Mesenchymal stem cell (in vitro differentiated cells and primary cell): ENCODE measurements around the gene HSPA1B.
"Not testable (repeated sequence)": the region's sequence is repeated elsewhere in the genome, so short reads cannot be mapped to it uniquely, and the experiment has no call there.

Experiments used
- DNase-seq: peaks from one replicate; pipeline ENCODE4 v3.0.0-alpha.2; 2013
- H2AFZ ChIP-seq: one replicate; pipeline ENCODE4 v1.6.1; 2013; ENCODE audit warnings: low read depth, mild to moderate bottlenecking, control low read depth, inconsistent platforms, low read length, moderate library complexity
- H2AK5ac ChIP-seq: 2 replicates; pipeline ENCODE4 v1.6.1; 2013; ENCODE audit warnings: low read length, moderate library complexity, mild to moderate bottlenecking, inconsistent platforms; ENCODE audit not compliant: severe bottlenecking
- H2BK120ac ChIP-seq: one replicate; pipeline ENCODE4 v1.6.1; 2013; ENCODE audit warnings: low read depth, mild to moderate bottlenecking, inconsistent platforms, low read length, moderate library complexity
- H2BK12ac ChIP-seq, 2 experiments: one replicate each; pipeline ENCODE4 v1.6.1; 2013; ENCODE audit warnings: inconsistent platforms in 2 of 2, low read length in 2 of 2, mild to moderate bottlenecking in 2 of 2, moderate library complexity in 2 of 2, control low read depth in 1 of 2
- H2BK15ac ChIP-seq: one replicate; pipeline ENCODE4 v1.6.1; 2013; ENCODE audit warnings: mild to moderate bottlenecking, low read depth, inconsistent platforms; ENCODE audit not compliant: poor library complexity, severe bottlenecking
- H2BK5ac ChIP-seq: 2 replicates; pipeline ENCODE4 v1.6.1; 2013; ENCODE audit warnings: low read depth, mild to moderate bottlenecking, low read length, control low read depth, inconsistent platforms; ENCODE audit not compliant: poor library complexity, severe bottlenecking
- H3K14ac ChIP-seq, 2 experiments: one replicate each; pipeline ENCODE4 v1.6.1; 2013; ENCODE audit warnings: inconsistent platforms in 2 of 2, low read length in 2 of 2, control low read depth in 1 of 2, mild to moderate bottlenecking in 1 of 2, moderate library complexity in 1 of 2
- H3K18ac ChIP-seq, 2 experiments: one replicate each; pipeline ENCODE4 v1.6.1; 2013; ENCODE audit warnings: inconsistent platforms in 2 of 2, low read length in 2 of 2, control low read depth in 1 of 2, low read depth in 1 of 2, mild to moderate bottlenecking in 1 of 2
- H3K23ac ChIP-seq, 2 experiments: one replicate each; pipeline ENCODE4 v1.6.1; 2013; ENCODE audit warnings: inconsistent platforms in 2 of 2, low read length in 2 of 2, mild to moderate bottlenecking in 2 of 2, moderate library complexity in 2 of 2, control low read depth in 1 of 2
- H3K27ac ChIP-seq: 2 replicates; pipeline ENCODE4 v1.5.1; 2013; ENCODE audit warnings: mild to moderate bottlenecking, moderate library complexity, low read length, control low read depth, inconsistent platforms; ENCODE audit not compliant: poor library complexity, severe bottlenecking
- H3K27me3 ChIP-seq, 2 experiments: 2 replicates each; pipeline versions ENCODE4 v1.6.1 to v1.7.0; 2013; ENCODE audit warnings: low read length in 2 of 2, mild to moderate bottlenecking in 2 of 2, moderate library complexity in 2 of 2, control low read depth in 1 of 2, inconsistent platforms in 1 of 2; ENCODE audit not compliant: control insufficient read depth in 1 of 2, insufficient read depth in 1 of 2
- H3K36me3 ChIP-seq, 2 experiments: 2 replicates each; pipeline versions ENCODE4 v1.6.1 to v1.7.0; 2013; ENCODE audit warnings: low read length in 2 of 2, control low read depth in 1 of 2, inconsistent platforms in 1 of 2, low read depth in 1 of 2, mild to moderate bottlenecking in 1 of 2; ENCODE audit not compliant: insufficient read depth in 2 of 2, control insufficient read depth in 1 of 2
- H3K4ac ChIP-seq, 2 experiments: one replicate each; pipeline ENCODE4 v1.6.1; 2013; ENCODE audit warnings: inconsistent platforms in 2 of 2, low read length in 2 of 2, mild to moderate bottlenecking in 2 of 2, moderate library complexity in 2 of 2, control low read depth in 1 of 2, low read depth in 1 of 2
- H3K4me1 ChIP-seq: 2 replicates; pipeline ENCODE4 v1.6.1; 2013; ENCODE audit warnings: low read depth, low read length, control low read depth; ENCODE audit not compliant: control insufficient read depth, insufficient read depth
- H3K4me2 ChIP-seq: 2 replicates; pipeline ENCODE4 v1.6.1; 2013; ENCODE audit warnings: low read length, mild to moderate bottlenecking, inconsistent platforms; ENCODE audit not compliant: poor library complexity, severe bottlenecking
- H3K4me3 ChIP-seq, 2 experiments: 2 replicates each; pipeline versions ENCODE4 v1.5.1 to v1.7.0; 2013; ENCODE audit warnings: low read length in 2 of 2, mild to moderate bottlenecking in 2 of 2, control low read depth in 1 of 2, low read depth in 1 of 2; ENCODE audit not compliant: insufficient read depth in 1 of 2
- H3K79me1 ChIP-seq: replicated peaks from 2 replicates; pipeline ENCODE4 v1.6.1; 2013; ENCODE audit warnings: mild to moderate bottlenecking, control low read depth, low read length, inconsistent platforms; ENCODE audit not compliant: poor library complexity, severe bottlenecking
- H3K9ac ChIP-seq: 2 replicates; pipeline ENCODE4 v1.7.0; 2013; ENCODE audit warnings: mild to moderate bottlenecking, low read length, moderate library complexity
- H3K9me3 ChIP-seq: 2 replicates; pipeline ENCODE4 v1.7.0; 2013; ENCODE audit warnings: mild to moderate bottlenecking, low read length; ENCODE audit not compliant: control insufficient read depth
- H4K8ac ChIP-seq: one replicate; pipeline ENCODE4 v1.6.1; 2013; ENCODE audit warnings: inconsistent platforms, mild to moderate bottlenecking, low read length, moderate library complexity
- H4K91ac ChIP-seq: one replicate; pipeline ENCODE4 v1.6.1; 2013; ENCODE audit warnings: mild to moderate bottlenecking, low read length, inconsistent platforms
- WGBS: methylation state at CpG from one replicate; pipeline ENCODE4 v1.1.7; 2013; ENCODE audit warnings: mixed read lengths; 5-methylcytosine and 5-hydroxymethylcytosine counted together

Gene HSPA1B

DNA sequence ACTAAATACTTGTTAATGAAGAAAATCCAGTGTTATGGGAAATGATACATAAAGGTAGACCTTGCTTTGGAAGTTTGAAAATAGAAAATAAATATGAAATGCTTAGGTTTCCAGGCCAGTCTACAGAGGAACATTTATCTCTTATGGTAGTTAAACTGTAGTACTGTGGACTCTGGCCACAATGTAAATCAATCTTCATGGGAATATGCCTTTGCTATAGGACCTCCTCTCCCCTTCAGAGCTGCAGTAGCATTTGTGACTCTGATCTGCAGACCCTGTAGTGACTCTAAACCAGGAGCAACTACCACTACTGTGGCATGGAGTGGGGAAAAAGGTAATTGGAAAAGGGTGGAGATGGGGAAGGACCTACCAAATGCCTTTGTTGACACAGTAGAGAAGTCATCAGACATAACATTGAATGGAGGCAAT, 7.7 kb upstream of the HSPA1B start:
- H2BK12ac ChIP-seq: no peak overlapping the region
- no peaks in the 10 kb centered on the region for H3K36me3 ChIP-seq
- H3K9ac ChIP-seq: peak overlapping the region; percentile 32
- no peak overlapping the region for H2AFZ ChIP-seq
- no peak overlapping the region for H3K18ac ChIP-seq
- peak overlapping the region; percentile 10 for H4K8ac ChIP-seq
- H3K23ac ChIP-seq: no peak overlapping the region
- H3K14ac ChIP-seq: no peak overlapping the region
- H2BK15ac ChIP-seq: no peak overlapping the region
- H3K27ac ChIP-seq: no peak overlapping the region
- no peak overlapping the region for H2BK5ac ChIP-seq
- H3K4me3 ChIP-seq: no peak overlapping the region
- H3K4me1 ChIP-seq: peaks cover 16% of the 10 kb centered on the region
- H4K91ac ChIP-seq: no peak overlapping the region
- no peak overlapping the region for H2AK5ac ChIP-seq
- peaks cover 6% of the 10 kb centered on the region for H3K79me1 ChIP-seq
- no peak overlapping the region for H3K4ac ChIP-seq
- no peak overlapping the region for H3K4me2 ChIP-seq
- no peaks in the 10 kb centered on the region for H3K9me3 ChIP-seq
- DNase-seq: no peak
- H3K27me3 ChIP-seq: no peaks in the 10 kb centered on the region
- no peak overlapping the region for H2BK120ac ChIP-seq

DNA sequence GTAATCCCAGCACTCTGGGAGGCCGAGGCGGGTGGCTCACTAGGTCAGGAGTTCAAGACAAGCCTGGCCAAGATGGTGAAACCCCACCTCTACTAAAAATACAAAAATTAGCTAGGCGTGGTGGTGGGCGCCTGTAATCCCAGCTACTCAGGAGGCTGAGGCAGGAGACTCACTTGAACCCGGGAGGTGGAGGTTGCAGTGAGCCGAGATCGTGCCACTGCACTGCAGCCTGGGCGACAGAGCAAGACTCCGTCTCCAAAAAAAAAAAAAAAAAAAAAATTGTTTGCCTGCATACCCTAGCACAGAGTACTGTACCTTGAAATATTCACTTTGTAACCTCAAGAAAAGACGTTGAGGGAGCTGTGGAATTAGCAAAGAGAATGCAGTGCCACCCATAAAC, 7.1 kb upstream of the HSPA1B start:
- H3K36me3 ChIP-seq, H3K4ac ChIP-seq, H2BK15ac ChIP-seq, H4K8ac ChIP-seq, H3K27me3 ChIP-seq, H3K4me3 ChIP-seq, H3K79me1 ChIP-seq, H3K23ac ChIP-seq, H3K27ac ChIP-seq, H3K18ac ChIP-seq, H3K9me3 ChIP-seq, H4K91ac ChIP-seq, H3K14ac ChIP-seq, H3K4me2 ChIP-seq, DNase-seq, H2AFZ ChIP-seq, H2BK12ac ChIP-seq, H2BK5ac ChIP-seq, H2BK120ac ChIP-seq: not testable (repeated sequence)
- H2AK5ac ChIP-seq: peak overlapping the region; percentile 66
- H3K9ac ChIP-seq: peak overlapping the region; percentile 97
- WGBS: 99% methylated on average over 5 of the region's 10 CpGs
- peaks cover 16% of the 10 kb centered on the region for H3K4me1 ChIP-seq

DNA sequence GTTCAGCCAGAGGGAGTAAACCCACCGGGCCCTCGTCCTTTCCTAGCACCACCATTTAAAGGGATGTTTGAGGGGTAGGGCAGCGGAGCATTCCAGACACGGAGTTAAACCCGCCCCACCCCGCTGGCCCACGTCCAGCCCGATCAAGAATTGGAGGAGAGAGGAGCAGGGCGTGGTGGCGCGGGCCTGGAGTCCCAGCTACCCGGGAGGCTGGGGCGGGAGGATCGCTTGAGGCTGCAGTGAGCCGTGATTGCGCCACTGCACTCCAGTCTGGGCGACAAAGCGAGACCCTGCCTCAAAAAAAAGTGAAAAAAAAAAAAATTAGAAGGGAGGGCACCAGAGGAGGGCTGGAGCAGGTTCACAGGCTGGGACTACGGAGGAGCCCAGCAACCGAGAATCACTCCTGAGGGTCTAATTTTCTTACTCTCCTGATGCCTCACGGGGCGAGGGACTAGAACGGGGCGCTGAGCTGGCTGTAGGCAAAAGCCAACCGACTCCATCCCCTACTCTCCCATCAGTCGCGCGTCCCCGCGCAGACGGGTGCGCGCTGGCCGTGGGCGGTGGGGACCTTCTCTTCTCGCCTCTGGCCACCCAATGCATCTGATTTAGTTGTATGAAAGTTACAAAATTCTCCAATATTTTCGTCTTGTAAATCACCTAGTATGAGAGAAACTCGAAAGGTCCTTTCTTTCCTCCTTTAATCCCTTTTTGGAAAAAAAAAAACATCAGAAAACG, 6.1 kb upstream of the HSPA1B start:
- peak overlapping the region; percentile 79 for H2BK120ac ChIP-seq
- H3K23ac ChIP-seq: peak overlapping the region in 1 of 2 experiments; percentile 70
- peak overlapping the region; percentile 54 to 75 for H3K4ac ChIP-seq
- peak overlapping the region; percentile 5 to 90 for H3K18ac ChIP-seq
- H4K8ac ChIP-seq: peak overlapping the region; percentile 99
- no peaks in the 10 kb centered on the region for H3K36me3 ChIP-seq
- peak overlapping the region; percentile 43 for H2AFZ ChIP-seq
- H3K14ac ChIP-seq: peak overlapping the region in 1 of 2 experiments; percentile 42
- peak overlapping the region; percentile 97 for H3K9ac ChIP-seq
- H3K4me2 ChIP-seq: peak overlapping the region; percentile 60
- no peaks in the 10 kb centered on the region for H3K27me3 ChIP-seq
- no peak overlapping the region for H2BK5ac ChIP-seq
- peaks cover 6% of the 10 kb centered on the region for H3K79me1 ChIP-seq
- peak overlapping the region; percentile 98 for H2BK15ac ChIP-seq
- H2AK5ac ChIP-seq: peak overlapping the region; percentile 98
- H4K91ac ChIP-seq: peak overlapping the region; percentile 83
- H3K9me3 ChIP-seq: no peaks in the 10 kb centered on the region
- H2BK12ac ChIP-seq: peak overlapping the region; percentile 39 to 74
- no peak for DNase-seq
- 23% methylated on average over 25 of the region's 39 CpGs for WGBS
- peaks cover 18% of the 10 kb centered on the region for H3K4me1 ChIP-seq
- peak overlapping the region; percentile 62 to 84 for H3K4me3 ChIP-seq
- peak overlapping the region; percentile 86 for H3K27ac ChIP-seq

DNA sequence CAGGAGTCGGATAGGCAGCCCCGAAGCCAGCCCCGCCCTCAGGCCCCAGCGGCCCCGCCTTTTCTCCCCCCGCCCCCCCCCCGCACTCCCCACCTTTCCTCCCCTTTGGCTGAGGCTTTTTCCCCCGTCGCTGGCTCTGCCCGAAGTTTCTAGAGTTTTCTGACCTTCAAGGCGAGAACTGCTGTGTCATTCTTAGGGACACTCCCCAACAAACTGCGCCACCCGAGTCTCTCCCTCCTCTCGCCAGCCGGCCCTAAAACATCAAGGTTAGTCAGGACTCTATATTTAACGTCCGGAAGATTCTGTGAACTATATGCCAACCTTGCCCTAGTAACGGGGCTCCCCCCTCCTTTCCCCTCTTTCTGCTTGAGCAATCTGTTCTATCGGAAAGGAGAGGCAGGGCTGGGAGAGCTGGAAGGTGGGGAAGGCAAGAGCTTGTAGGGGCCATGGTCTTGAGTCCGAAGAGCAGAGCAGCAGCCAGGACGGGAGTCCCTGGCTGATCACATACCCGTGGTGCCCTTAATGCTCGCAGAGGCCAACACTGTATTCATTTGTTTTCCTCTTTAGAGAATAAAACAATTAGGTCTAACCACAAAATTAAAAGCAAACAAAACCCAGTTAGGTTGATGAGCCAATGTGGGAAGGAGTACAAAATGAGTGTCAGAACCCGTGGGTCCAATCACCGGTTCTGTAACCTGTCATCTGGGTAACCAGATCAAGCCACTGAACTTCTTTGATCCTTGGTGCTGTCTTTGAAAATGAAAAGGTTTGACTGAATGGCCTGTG, 5.3 kb upstream of the HSPA1B start:
- H3K23ac ChIP-seq: peak overlapping the region in 1 of 2 experiments; percentile 70
- WGBS: 2% methylated on average over 18 of the region's 25 CpGs
- H2AK5ac ChIP-seq: peak overlapping the region; percentile 45
- peak overlapping the region; percentile 87 to 92 for H3K18ac ChIP-seq
- H2BK120ac ChIP-seq: peak overlapping the region; percentile 64
- peak overlapping the region; percentile 81 for H4K8ac ChIP-seq
- peak overlapping the region; percentile 70 for H4K91ac ChIP-seq
- H3K9ac ChIP-seq: peak overlapping the region; percentile 97
- H3K14ac ChIP-seq: peak overlapping the region in 1 of 2 experiments; percentile 68
- DNase-seq: peak; percentile 89
- peaks cover 19% of the 10 kb centered on the region for H3K4me1 ChIP-seq
- H2BK5ac ChIP-seq: no peak overlapping the region
- H3K27ac ChIP-seq: peak overlapping the region; percentile 86
- peak overlapping the region; percentile 65 for H2BK15ac ChIP-seq
- peaks cover 6% of the 10 kb centered on the region for H3K79me1 ChIP-seq
- H2BK12ac ChIP-seq: peak overlapping the region in 1 of 2 experiments; percentile 55
- peak overlapping the region; percentile 76 for H3K4me2 ChIP-seq
- H3K27me3 ChIP-seq: no peaks in the 10 kb centered on the region
- H2AFZ ChIP-seq: no peak overlapping the region
- peak overlapping the region; percentile 59 to 95 for H3K4ac ChIP-seq
- H3K4me3 ChIP-seq: peak overlapping the region; percentile 58 to 84
- H3K9me3 ChIP-seq: no peaks in the 10 kb centered on the region
- no peaks in the 10 kb centered on the region for H3K36me3 ChIP-seq
